BJ (cell line): ENCODE measurements around the gene NID1. TPM values are rescaled to one million over a fixed set of nuclear protein-coding genes. Genes with fewer than 3 reads are reported as not detected.
A peak's percentile ranks its signal among the peaks of the same experiment; 100 is the strongest.

Experiments
- CTCF ChIA-PET: fragments of 350-600 bp; formaldehyde crosslinking; extraction: SDS; loops from one replicate; lab custom pipeline; 2021; ENCODE audit warnings: antibody characterized with exemption, inconsistent platforms; lab: Yijun Ruan, JAX
- POLR2A ChIA-PET: fragments of 300-600 bp; sonication (Branson Sonifier 250); formaldehyde crosslinking; extraction: SDS; loops from one replicate; lab custom pipeline; 2021; ENCODE audit warnings: antibody characterized with exemption; lab: Charles Lee
- DNase-seq: peaks from one replicate; pipeline ENCODE4 v3.0.0-alpha.2; 2011; ENCODE audit warnings: low read depth
- H3K27me3 ChIP-seq: 2 replicates; pipeline ENCODE4 v1.6.0; 2011; ENCODE audit warnings: low read length; ENCODE audit not compliant: control insufficient read depth, insufficient read depth
- H3K36me3 ChIP-seq: 2 replicates; pipeline ENCODE4 v1.5.1; 2011; ENCODE audit warnings: low read length; ENCODE audit not compliant: control insufficient read depth, insufficient read depth
- H3K4me3 ChIP-seq: 2 replicates; pipeline ENCODE4 v1.5.1; 2011; ENCODE audit warnings: low read depth, mild to moderate bottlenecking, control low read depth, low read length
- polyA plus RNA-seq: library from polyadenylated mRNA; depleted of rRNA; stranded (reverse); fragments of >200 nt; gene quantifications from 2 replicates; pipeline ENCODE4 v1.2.3, GENCODE V29; 2011
- TF ChIP-seq, protein P1 (sequence below): IDR thresholded peaks from 2 replicates; pipeline ENCODE4 v1.5.1; 2011; ENCODE audit warnings: low read depth, mild to moderate bottlenecking, control low read depth, inconsistent platforms, low read length, moderate library complexity; ENCODE audit not compliant: insufficient read depth

Gene NID1
- polyA plus RNA-seq, 1 experiment = 182 TPM

DNA sequence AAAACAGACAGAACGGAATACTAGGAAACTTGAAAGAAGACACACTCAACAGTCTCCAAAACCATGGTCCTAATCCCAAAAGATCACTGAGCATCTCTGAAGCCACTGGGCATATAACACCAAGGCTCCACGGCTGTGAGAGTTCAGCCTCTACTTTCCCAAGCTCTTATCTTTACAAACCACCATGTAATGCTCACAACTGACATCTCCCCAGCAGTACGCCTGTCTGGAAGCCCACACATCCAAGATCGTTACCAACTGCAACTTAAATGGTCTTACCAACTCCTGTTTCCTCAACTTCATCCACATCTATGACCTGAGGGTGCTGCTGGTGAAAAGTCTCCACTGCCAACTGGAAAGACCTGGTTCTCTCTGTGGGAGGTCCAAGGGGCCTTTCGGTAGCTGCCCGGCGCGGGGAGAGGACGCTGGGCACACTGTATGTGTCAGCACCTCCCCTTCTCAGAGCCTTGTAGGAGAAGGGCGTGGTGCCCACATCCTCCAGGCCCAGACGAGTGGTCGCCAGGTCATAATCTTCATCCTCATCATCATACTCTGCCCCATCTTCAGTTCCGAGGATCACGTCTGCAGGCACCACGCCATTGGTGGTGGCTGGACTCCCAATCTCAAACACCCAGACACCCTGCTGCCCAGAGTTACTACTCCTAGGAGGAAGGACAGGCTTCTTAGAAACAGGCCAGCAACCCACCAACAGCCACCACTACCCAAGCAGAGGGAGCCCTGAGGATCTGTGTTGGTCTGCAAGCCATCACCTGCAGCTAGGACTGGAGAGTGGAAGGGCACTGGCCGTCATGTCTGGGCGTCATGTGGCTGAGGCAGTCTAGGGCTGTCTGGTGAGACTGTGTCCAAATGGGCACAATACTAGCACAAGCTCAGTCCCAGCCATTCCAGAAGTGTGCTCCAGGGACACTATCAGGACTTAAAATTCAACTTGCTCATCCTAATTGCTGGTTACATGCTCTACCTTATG is 23.0 kb downstream of the NID1 start:
- Histone ChIP-seq H3K27me3 (no peaks in the 10 kb centered on the region), H3K4me3 (no peak overlapping the region), H3K36me3 (peaks cover 15% of the 10 kb centered on the region)
- TF ChIP-seq, protein P1, sequence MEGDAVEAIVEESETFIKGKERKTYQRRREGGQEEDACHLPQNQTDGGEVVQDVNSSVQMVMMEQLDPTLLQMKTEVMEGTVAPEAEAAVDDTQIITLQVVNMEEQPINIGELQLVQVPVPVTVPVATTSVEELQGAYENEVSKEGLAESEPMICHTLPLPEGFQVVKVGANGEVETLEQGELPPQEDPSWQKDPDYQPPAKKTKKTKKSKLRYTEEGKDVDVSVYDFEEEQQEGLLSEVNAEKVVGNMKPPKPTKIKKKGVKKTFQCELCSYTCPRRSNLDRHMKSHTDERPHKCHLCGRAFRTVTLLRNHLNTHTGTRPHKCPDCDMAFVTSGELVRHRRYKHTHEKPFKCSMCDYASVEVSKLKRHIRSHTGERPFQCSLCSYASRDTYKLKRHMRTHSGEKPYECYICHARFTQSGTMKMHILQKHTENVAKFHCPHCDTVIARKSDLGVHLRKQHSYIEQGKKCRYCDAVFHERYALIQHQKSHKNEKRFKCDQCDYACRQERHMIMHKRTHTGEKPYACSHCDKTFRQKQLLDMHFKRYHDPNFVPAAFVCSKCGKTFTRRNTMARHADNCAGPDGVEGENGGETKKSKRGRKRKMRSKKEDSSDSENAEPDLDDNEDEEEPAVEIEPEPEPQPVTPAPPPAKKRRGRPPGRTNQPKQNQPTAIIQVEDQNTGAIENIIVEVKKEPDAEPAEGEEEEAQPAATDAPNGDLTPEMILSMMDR = no peak
- no peak for DNase-seq
- CTCF ChIA-PET = interaction anchor here (1.7 kb wide), 1 partner anchor 11 kb away, joined by 4 read pairs; no protein-coding TSS in a partner anchor
- POLR2A ChIA-PET = interaction anchor here (0.5 kb wide), 1 partner anchor 362 kb away, joined by 3 read pairs; no protein-coding TSS in a partner anchor

DNA sequence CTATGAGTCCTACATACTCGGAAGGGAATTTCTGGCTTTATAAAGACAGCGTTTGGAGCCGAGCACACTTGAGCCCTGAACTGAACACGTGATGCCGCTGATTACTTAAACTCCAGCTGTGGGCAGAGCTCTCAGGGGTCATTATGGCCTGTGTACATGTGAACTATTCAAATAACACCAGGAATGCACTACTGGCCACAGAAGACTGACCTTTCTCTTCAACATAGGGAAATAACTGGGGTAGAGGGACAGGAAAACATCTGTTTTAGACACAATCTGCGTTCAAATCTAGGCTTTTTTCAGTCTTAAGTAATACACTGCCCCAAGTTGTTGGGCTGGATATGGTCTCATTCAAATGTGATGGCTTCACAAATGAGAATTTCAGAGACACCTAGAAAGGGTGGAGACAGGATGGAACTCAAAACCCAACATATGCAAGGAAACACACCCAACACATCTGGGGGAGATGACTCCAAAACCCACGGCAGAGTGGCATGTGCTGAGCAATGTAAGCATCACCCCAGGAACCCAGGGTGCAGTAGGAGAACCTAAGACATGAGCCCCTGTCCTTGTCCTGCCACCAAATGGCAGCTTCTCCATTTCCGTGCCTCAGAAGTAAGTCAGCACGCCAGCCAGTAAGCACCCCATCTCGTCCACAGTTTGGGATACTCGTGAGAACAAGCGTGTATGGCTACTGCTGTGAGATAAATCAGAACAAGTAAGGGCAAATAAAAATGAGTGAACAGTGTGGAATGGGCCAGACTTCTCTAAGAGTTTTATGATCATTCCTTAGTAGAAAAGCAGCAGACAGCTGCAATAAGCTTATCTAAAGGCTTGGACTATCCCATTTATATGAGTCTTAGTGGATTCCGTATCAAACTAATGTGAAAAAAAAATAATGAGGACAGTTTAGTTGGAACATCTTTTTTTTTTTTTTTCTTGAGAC is 24.9 kb downstream of the NID1 start:
- no peak overlapping the region for H3K4me3 ChIP-seq
- TF ChIP-seq, protein P1 = no peak
- H3K27me3 ChIP-seq = no peaks in the 10 kb centered on the region
- DNase-seq = peak; percentile 59
- POLR2A ChIA-PET = no interaction called here
- CTCF ChIA-PET = interaction anchor here (0.6 to 1.7 kb wide), 4 partner anchors 9 to 844 kb away, joined by 3 to 6 read pairs (median 4); no protein-coding TSS in a partner anchor
- peaks cover 12% of the 10 kb centered on the region for H3K36me3 ChIP-seq

DNA sequence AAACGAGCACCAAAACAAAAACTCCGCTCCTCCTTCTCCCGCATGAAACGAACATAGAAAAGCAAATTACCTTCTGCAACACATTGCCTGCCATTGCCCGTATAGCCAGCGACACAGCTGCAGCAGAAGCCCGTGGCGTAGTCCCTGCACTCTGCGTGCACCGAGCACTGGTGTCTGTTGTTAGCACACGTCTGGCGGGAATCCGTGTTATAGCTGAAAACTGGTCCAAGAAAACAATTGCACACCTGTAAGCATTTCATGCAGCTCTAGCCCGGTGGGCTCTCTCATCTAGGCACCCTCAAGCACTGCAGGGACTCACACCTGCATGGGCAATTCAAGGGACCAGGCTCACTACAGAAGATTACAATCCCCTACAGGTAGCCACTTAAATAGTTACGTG is 26.9 kb downstream of the NID1 start:
- POLR2A ChIA-PET = no interaction called here

DNA sequence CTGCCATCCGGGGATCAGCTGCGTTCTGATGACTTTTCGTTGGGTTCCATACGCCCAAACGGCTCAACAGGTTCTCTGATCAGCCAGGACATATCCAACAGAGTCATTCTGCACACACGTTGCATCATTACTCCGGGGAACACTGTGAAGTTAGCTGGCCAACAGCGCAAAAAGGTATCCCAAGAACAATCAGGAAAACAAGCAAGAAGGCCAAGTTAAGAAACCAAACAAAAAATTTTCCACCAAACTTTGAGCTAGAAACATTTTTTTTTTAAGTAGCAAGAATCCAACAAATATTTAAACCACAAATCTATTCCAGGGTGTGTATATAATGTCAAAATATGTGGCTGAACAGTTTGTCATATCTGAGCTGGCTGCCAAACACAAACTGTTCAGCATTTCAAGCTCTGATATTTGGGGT is 29.2 kb downstream of the NID1 start:
- CTCF ChIA-PET = interaction anchor here (0.7 kb wide), 1 partner anchor 12 kb away, joined by 3 read pairs; no protein-coding TSS in a partner anchor
- peaks cover 17% of the 10 kb centered on the region for H3K36me3 ChIP-seq
- DNase-seq = peak; percentile 13
- no peak overlapping the region for H3K4me3 ChIP-seq
- TF ChIP-seq, protein P1 = no peak
- no peaks in the 10 kb centered on the region for H3K27me3 ChIP-seq
- POLR2A ChIA-PET = interaction anchor here (0.6 kb wide), 1 partner anchor 117 kb away, joined by 3 read pairs; no protein-coding TSS in a partner anchor

More for the DNA sequence above, 26.9 kb downstream of the NID1 start:
- Histone ChIP-seq H3K36me3 (peaks cover 14% of the 10 kb centered on the region), H3K4me3 (no peak overlapping the region), H3K27me3 (no peaks in the 10 kb centered on the region)
- no peak for DNase-seq
- CTCF ChIA-PET = no interaction called here
- TF ChIP-seq, protein P1 = no peak
